ENCODE results near the gene ANKRD23. TPM values are rescaled to one million over a fixed set of nuclear protein-coding genes. Genes with fewer than 3 reads are reported as not detected.

The ANKRD23 gene
- total RNA-seq, 1 donor from 2014 or later: 5.7 TPM

DNA sequence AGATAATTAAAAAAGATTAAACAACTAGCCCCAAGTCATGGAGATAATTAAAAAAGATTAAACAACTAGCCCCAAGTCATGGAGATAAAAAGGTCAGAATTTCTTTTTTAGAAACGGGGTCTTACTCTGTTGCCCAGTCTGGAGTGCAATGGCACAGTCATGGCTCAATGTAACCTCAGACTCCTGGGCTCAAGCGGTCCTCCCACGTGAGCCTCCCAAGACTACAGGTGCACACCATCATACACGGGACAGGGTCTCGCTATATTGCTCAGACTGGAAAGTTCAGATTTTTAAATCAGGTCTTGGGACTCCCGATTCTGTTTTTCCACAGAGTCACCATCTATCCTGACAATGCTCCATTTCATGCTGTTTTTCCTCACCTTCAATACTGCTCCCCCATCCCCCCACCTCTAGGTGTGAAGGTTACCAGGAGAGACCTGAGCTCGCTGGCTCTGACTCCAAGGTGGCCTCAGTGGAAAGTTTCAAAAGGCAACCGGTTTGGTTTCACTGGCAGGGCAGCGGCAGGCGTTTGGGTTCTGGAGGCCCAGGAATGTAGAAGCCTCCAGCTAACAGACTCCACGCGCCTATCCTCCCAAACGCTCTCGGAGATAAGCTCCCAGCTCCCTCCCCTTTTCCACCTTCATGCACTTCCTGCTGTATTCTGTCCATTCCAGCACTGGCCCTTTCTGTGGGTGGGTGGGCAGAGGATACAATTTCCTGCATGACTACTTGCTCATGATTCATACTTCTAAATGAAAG is 28.9 kb upstream of the ANKRD23 start:
- no peak overlapping the region for H3K4me3 Mint-ChIP-seq (ENCODE audit: unreplicated experiment)
- H3K9me3 Mint-ChIP-seq (ENCODE audit: unreplicated experiment): no peaks in the 10 kb centered on the region
- no peak for DNase-seq (ENCODE audit: extremely low spot score, unreplicated experiment)
- peaks cover under 1% of the 10 kb centered on the region for H3K36me3 Mint-ChIP-seq (ENCODE audit: unreplicated experiment)
- no peak overlapping the region for H3K27ac Mint-ChIP-seq (ENCODE audit: unreplicated experiment)
- TF ChIP-seq, protein P1, sequence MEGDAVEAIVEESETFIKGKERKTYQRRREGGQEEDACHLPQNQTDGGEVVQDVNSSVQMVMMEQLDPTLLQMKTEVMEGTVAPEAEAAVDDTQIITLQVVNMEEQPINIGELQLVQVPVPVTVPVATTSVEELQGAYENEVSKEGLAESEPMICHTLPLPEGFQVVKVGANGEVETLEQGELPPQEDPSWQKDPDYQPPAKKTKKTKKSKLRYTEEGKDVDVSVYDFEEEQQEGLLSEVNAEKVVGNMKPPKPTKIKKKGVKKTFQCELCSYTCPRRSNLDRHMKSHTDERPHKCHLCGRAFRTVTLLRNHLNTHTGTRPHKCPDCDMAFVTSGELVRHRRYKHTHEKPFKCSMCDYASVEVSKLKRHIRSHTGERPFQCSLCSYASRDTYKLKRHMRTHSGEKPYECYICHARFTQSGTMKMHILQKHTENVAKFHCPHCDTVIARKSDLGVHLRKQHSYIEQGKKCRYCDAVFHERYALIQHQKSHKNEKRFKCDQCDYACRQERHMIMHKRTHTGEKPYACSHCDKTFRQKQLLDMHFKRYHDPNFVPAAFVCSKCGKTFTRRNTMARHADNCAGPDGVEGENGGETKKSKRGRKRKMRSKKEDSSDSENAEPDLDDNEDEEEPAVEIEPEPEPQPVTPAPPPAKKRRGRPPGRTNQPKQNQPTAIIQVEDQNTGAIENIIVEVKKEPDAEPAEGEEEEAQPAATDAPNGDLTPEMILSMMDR (IDR thresholded peaks at IDR 0.05): no peak
- H3K27me3 Mint-ChIP-seq (ENCODE audit: unreplicated experiment): no peaks in the 10 kb centered on the region
- peaks cover 40% of the 10 kb centered on the region for H3K4me1 Mint-ChIP-seq (ENCODE audit: unreplicated experiment)

DNA sequence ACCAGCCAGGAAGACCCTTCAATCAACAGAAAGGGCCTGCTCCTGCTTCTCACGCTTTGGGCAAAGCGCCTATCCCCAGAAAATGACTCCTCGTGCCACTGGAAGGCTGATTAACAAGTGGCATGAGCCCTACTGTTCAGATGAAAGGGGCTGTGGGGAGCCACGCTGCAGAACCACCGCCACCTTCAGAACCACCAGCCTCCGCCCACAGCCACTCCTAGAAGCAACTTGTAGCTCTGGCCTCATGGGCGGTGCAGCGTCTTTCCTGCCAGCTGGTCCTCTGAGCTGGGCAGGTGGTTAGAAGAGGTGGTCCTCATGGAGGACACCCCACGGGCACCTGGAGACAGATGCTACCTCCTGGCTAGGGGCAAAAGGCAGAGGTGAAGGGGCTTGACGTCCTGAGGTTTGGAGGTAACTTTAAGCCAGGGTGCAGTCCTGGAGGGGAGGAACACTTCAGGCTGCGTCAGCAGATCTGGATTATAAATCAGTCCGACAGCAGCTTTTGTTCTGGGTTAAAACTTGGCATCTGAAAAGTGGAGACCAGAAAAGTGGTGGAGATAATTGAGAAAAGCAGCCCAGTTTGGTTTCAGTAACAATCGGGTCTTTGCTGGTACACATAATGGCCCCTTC is 26.9 kb upstream of the ANKRD23 start:
- Mint-ChIP-seq H3K4me1 (ENCODE audit: unreplicated experiment) (peaks cover 34% of the 10 kb centered on the region), H3K27ac (ENCODE audit: unreplicated experiment) (no peak overlapping the region), H3K4me3 (ENCODE audit: unreplicated experiment) (peak overlapping the region; percentile 68), H3K27me3 (ENCODE audit: unreplicated experiment) (no peaks in the 10 kb centered on the region), H3K36me3 (ENCODE audit: unreplicated experiment) (peaks cover 5% of the 10 kb centered on the region), H3K9me3 (ENCODE audit: unreplicated experiment) (no peaks in the 10 kb centered on the region)
- DNase-seq (ENCODE audit: extremely low spot score, unreplicated experiment): no peak
- TF ChIP-seq, protein P1 (IDR thresholded peaks at IDR 0.05): no peak

DNA sequence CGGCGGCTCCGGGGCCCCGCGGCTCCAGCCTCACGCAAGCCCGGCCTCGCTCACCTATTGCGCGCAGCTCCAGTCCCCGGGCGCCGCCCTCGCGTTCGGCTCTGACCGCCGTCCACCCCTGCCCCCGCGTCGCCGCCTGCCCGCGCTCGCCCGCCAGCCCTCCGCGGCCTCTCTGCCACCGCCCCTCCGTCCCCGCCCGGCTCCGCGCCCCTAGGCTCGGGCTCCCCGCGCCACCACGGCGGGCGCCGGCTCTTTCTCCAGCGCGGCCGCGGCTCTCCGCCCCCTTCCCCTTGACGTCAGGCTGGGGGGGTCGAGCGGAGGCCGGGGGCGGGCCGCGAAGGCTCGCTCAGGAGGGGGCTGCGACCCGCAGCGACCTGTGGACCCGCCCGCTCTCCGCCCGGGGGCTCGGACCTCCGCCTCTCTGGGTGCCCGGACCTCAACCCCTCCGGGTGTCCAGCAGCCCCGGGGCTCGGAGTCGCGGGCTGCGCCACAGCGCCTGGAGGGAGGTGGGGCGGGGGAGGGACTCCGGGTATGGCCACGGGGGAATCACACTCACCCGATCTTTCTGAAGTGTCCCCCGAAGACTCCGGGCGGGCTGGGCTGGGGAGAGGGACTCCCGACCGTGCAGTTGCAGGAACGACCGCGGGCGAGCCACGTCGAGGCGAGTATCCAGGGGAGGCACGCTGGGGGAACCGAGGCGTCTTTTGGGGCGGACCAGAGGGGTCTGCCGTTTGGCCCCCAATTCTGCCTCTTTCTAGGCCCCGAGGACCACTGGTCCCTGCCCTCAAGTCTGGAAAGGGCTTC is 26.2 kb upstream of the ANKRD23 start, which contains the start of gene SEMA4C:
Gene SEMA4C, minus strand, starts transcription at position 259 of the 804 bp plus-strand sequence. CDS start 2,194 bp downstream, outside the sequence.
- H3K36me3 Mint-ChIP-seq (ENCODE audit: unreplicated experiment): peaks cover 8% of the 10 kb centered on the region
- H3K27ac Mint-ChIP-seq (ENCODE audit: unreplicated experiment): no peak within 1 kb of the TSS
- no peaks in the 10 kb centered on the region for H3K27me3 Mint-ChIP-seq (ENCODE audit: unreplicated experiment)
- no peak for DNase-seq (ENCODE audit: extremely low spot score, unreplicated experiment)
- H3K4me1 Mint-ChIP-seq (ENCODE audit: unreplicated experiment): peaks cover 28% of the 10 kb centered on the region
- no peaks in the 10 kb centered on the region for H3K9me3 Mint-ChIP-seq (ENCODE audit: unreplicated experiment)
- H3K4me3 Mint-ChIP-seq (ENCODE audit: unreplicated experiment): peak within 1 kb of the TSS; percentile 68
- TF ChIP-seq, protein P1 (IDR thresholded peaks at IDR 0.05): no peak

DNA sequence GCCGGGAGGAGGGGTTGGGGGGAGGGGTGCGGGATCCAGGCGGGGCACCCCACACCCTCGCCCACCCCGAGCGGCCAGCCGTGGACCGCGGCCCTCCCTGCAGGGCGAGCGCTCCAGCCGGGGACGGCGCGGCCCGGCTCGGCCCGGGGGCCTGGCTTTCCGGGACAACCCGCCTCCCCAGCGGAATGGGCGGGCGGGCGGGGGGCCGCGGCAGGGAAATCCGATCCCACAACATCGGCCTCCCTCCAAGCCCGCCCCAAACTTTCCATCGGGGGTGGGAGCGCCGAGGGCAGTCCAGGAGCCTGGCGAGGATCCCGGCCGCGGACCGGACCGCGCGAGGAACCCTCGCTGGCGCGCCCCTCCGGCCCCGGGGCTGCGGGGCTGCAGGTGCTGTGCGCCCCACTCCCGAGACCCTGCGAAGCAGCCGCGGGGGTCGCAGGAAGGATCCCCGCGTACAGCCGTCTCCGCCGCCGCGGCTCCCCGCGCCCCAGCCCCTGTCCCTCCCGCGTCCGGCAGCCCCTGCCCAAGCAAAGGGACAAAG is 25.5 kb upstream of the ANKRD23 start:
- Mint-ChIP-seq H3K36me3 (ENCODE audit: unreplicated experiment) (peaks cover 10% of the 10 kb centered on the region), H3K4me3 (ENCODE audit: unreplicated experiment) (peak overlapping the region; percentile 59), H3K27ac (ENCODE audit: unreplicated experiment) (no peak overlapping the region), H3K4me1 (ENCODE audit: unreplicated experiment) (peaks cover 27% of the 10 kb centered on the region), H3K9me3 (ENCODE audit: unreplicated experiment) (no peaks in the 10 kb centered on the region), H3K27me3 (ENCODE audit: unreplicated experiment) (no peaks in the 10 kb centered on the region)
- TF ChIP-seq, protein P1 (IDR thresholded peaks at IDR 0.05): peak; percentile 43
- peak; percentile 88 for DNase-seq (ENCODE audit: extremely low spot score, unreplicated experiment)
